Measurements from ENCODE around the gene GPX7.

GPX7 gene

GRCh38 chr1:52632732-52633290 is 30.6 kb downstream of the GPX7 start, which contains the start of gene SHISAL2A:
Gene SHISAL2A (plus strand): TSS chr1:52633168. CDS start chr1:52633494, 326 bp downstream.
- Histone ChIP-seq H3K36me3 (ENCODE audit: control insufficient read depth, insufficient read depth, low read length) (no peaks in the 10 kb centered on the region), H3K4me1 (ENCODE audit: control insufficient read depth, insufficient read depth, low read length) (peaks cover 2% of the 10 kb centered on the region), H3K27me3 (ENCODE audit: control insufficient read depth, insufficient read depth, low read length) (peaks cover 47% of the 10 kb centered on the region), H3K4me3 (ENCODE audit: low read depth, low read length) (peak within 1 kb of the TSS; percentile 43), H3K9me3 (ENCODE audit: control insufficient read depth, insufficient read depth, low read length) (no peaks in the 10 kb centered on the region), H3K9ac (ENCODE audit: low read depth, low read length) (peak within 1 kb of the TSS; percentile 17)

- Histone ChIP-seq H3K4me3 (ENCODE audit: low read depth, low read length) (peak overlapping the region; percentile 43), H3K36me3 (ENCODE audit: control insufficient read depth, insufficient read depth, low read length) (no peaks in the 10 kb centered on the region), H3K9ac (ENCODE audit: low read depth, low read length) (peak overlapping the region; percentile 17), H3K27me3 (ENCODE audit: control insufficient read depth, insufficient read depth, low read length) (peaks cover 47% of the 10 kb centered on the region), H3K9me3 (ENCODE audit: control insufficient read depth, insufficient read depth, low read length) (no peaks in the 10 kb centered on the region), H3K4me1 (ENCODE audit: control insufficient read depth, insufficient read depth, low read length) (peaks cover 2% of the 10 kb centered on the region)
Measured at GRCh38 chr1:52633291-52633754, 31.2 kb downstream of the GPX7 start.

DNA sequence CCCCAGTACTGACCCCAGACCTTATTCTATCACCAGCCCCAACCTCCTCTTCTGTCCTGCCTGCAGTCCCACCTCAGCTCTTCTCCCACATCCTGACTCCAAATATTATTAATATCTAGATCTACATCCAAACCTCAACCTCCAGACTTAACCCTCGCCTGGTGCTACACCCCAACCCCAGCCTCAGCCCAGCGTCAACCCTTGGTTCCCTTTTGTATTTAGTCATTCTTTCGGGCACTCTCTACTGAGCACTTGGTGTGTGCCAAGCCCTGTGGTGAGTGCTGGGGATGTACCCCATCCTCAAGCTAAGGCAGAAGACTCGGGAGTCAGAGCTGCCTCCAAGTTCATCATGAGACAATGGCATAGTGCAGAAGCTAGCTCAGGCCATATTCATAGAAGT is 31.9 kb downstream of the GPX7 start:
- Histone ChIP-seq H3K4me1 (ENCODE audit: control insufficient read depth, insufficient read depth, low read length) (peaks cover under 1% of the 10 kb centered on the region), H3K9ac (ENCODE audit: low read depth, low read length) (no peak overlapping the region), H3K27me3 (ENCODE audit: control insufficient read depth, insufficient read depth, low read length) (peaks cover 47% of the 10 kb centered on the region), H3K36me3 (ENCODE audit: control insufficient read depth, insufficient read depth, low read length) (no peaks in the 10 kb centered on the region), H3K4me3 (ENCODE audit: low read depth, low read length) (no peak overlapping the region), H3K9me3 (ENCODE audit: control insufficient read depth, insufficient read depth, low read length) (no peaks in the 10 kb centered on the region)

- no peaks in the 10 kb centered on the region for H3K9me3 ChIP-seq (ENCODE audit: control insufficient read depth, insufficient read depth, low read length)
- no peak overlapping the region for H3K4me3 ChIP-seq (ENCODE audit: low read depth, low read length)
- peaks cover 46% of the 10 kb centered on the region for H3K27me3 ChIP-seq (ENCODE audit: control insufficient read depth, insufficient read depth, low read length)
- H3K36me3 ChIP-seq (ENCODE audit: control insufficient read depth, insufficient read depth, low read length), result no peaks in the 10 kb centered on the region
- no peak overlapping the region for H3K9ac ChIP-seq (ENCODE audit: low read depth, low read length)
- H3K4me1 ChIP-seq (ENCODE audit: control insufficient read depth, insufficient read depth, low read length), result no peaks in the 10 kb centered on the region
Measured at GRCh38 chr1:52635321-52636089, 33.3 kb downstream of the GPX7 start.

DNA sequence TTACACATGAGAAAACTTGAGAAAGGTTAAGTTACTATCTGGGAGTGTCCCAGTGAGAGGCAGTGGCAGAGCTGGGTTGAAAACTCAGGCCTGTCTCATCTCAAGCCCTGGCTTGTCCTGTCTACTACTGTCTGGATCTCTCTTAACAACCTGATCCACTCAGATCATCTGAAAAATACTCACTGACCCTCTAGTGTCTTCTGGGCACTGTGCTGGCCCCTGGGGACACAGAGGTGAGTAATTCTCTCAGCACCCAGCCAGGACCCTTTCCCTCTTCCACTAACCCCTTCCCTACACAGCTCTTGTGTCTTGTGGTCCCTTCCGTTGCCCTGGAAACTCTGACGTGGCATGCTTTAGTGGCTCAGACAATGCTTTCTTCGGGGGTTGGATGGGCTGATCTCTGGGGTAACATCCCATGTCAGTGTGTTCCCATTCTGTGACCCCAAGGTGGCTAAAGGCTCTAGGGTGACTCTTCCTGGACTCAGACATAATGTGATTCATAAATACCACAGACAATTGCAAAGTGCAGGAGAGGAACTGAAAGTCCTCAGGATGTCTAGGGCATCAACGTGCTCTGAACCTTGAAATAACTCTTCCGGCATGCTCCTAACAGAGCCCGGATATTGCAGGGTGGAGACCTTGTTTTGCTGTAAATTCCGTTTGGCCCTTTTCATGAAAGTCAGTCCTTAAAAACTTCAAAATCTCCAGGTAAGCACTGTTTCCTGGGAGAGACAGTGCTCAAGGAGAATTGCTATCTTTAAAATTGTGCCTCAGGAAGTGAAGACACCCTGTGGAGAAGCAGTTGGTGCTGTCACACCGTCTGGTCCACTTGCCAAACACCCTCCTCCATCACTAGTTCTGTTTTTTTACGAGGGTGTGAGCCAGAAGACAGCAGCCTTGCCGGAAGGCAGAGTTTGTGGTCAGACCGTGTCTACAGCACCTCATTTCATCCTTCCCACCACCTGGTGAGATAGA is 34.8 kb downstream of the GPX7 start:
- Histone ChIP-seq H3K27me3 (ENCODE audit: control insufficient read depth, insufficient read depth, low read length) (peaks cover 35% of the 10 kb centered on the region), H3K4me3 (ENCODE audit: low read depth, low read length) (no peak overlapping the region), H3K9ac (ENCODE audit: low read depth, low read length) (no peak overlapping the region), H3K4me1 (ENCODE audit: control insufficient read depth, insufficient read depth, low read length) (no peaks in the 10 kb centered on the region), H3K9me3 (ENCODE audit: control insufficient read depth, insufficient read depth, low read length) (no peaks in the 10 kb centered on the region), H3K36me3 (ENCODE audit: control insufficient read depth, insufficient read depth, low read length) (no peaks in the 10 kb centered on the region)

- Histone ChIP-seq H3K4me1 (ENCODE audit: control insufficient read depth, insufficient read depth, low read length) (no peaks in the 10 kb centered on the region), H3K4me3 (ENCODE audit: low read depth, low read length) (no peak overlapping the region), H3K36me3 (ENCODE audit: control insufficient read depth, insufficient read depth, low read length) (no peaks in the 10 kb centered on the region), H3K9me3 (ENCODE audit: control insufficient read depth, insufficient read depth, low read length) (no peaks in the 10 kb centered on the region), H3K9ac (ENCODE audit: low read depth, low read length) (no peak overlapping the region), H3K27me3 (ENCODE audit: control insufficient read depth, insufficient read depth, low read length) (peaks cover 26% of the 10 kb centered on the region)
Measured at GRCh38 chr1:52637946-52638345, 35.8 kb downstream of the GPX7 start.

DNA sequence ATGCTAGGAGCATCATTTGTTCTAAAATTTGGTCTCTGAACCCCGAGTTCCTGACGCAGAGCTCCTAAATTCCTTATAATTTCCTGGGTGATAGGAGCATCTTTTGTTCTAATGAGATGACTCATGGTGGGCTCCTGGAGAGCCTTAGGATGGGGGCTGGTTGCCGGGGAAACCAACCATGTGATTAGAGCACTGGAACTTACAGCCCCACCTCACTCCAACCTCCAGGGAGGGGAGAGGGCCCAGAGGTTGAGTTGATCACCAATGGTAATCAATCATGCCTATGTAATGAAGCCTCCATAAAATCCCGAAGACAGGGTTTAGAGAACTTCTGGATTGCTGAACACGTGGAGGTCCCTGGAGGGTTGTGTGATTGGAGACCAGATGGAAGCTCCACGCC is 38.5 kb downstream of the GPX7 start:
- Histone ChIP-seq H3K9me3 (ENCODE audit: control insufficient read depth, insufficient read depth, low read length) (no peaks in the 10 kb centered on the region), H3K27me3 (ENCODE audit: control insufficient read depth, insufficient read depth, low read length) (peaks cover 5% of the 10 kb centered on the region), H3K4me1 (ENCODE audit: control insufficient read depth, insufficient read depth, low read length) (no peaks in the 10 kb centered on the region), H3K4me3 (ENCODE audit: low read depth, low read length) (no peak overlapping the region), H3K36me3 (ENCODE audit: control insufficient read depth, insufficient read depth, low read length) (no peaks in the 10 kb centered on the region), H3K9ac (ENCODE audit: low read depth, low read length) (no peak overlapping the region)

DNA sequence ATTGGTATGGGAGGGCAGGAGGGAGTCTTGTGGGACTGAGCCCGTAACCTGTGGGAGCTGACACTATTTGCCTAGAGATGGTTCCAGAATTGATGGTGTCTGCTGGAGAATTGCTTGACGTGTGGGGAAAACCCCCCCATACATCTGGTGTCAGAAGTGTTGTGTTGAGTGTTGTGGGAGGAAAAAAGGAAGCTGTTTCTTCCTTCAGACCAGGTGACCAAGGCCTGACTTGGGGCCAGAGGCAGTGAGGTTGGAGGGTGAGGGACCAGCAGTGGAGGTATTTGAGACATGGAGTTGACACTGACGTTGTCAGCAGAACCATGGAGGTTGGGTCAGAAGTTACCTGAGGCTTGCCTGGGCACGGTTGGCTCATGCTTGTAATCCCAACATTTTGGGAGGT is 39.1 kb downstream of the GPX7 start:
- Histone ChIP-seq H3K27me3 (ENCODE audit: control insufficient read depth, insufficient read depth, low read length) (peaks cover 5% of the 10 kb centered on the region), H3K9me3 (ENCODE audit: control insufficient read depth, insufficient read depth, low read length) (no peaks in the 10 kb centered on the region), H3K9ac (ENCODE audit: low read depth, low read length) (no peak overlapping the region), H3K36me3 (ENCODE audit: control insufficient read depth, insufficient read depth, low read length) (no peaks in the 10 kb centered on the region), H3K4me1 (ENCODE audit: control insufficient read depth, insufficient read depth, low read length) (no peaks in the 10 kb centered on the region), H3K4me3 (ENCODE audit: low read depth, low read length) (no peak overlapping the region)

- H3K9ac ChIP-seq (ENCODE audit: low read depth, low read length), result no peak overlapping the region
Measured at GRCh38 chr1:52645261-52645660, 43.1 kb downstream of the GPX7 start.

DNA sequence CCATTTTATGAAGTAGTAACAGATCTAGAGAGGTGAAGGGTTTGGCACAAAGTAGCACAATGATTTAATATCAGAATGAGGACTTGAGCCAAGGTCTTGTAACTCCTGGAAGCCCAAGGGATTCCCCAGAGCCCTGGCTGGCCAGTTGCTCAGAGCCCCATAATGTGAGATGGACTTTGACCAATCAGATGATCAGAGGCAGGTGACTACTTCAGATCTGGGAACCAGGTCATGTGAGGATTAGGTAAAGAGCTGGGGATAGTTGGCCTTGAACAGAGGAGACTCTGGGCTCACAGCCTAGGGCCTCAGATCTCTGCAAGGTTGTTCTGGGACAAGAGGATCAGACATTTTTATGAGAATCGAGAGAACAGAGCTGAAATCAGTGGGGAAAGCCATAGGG is 49.7 kb downstream of the GPX7 start:
- Histone ChIP-seq H3K27me3 (ENCODE audit: control insufficient read depth, insufficient read depth, low read length) (no peaks in the 10 kb centered on the region), H3K36me3 (ENCODE audit: control insufficient read depth, insufficient read depth, low read length) (no peaks in the 10 kb centered on the region), H3K9me3 (ENCODE audit: control insufficient read depth, insufficient read depth, low read length) (no peaks in the 10 kb centered on the region), H3K4me1 (ENCODE audit: control insufficient read depth, insufficient read depth, low read length) (no peaks in the 10 kb centered on the region), H3K4me3 (ENCODE audit: low read depth, low read length) (no peak overlapping the region), H3K9ac (ENCODE audit: low read depth, low read length) (no peak overlapping the region)

More at GRCh38 chr1:52645261-52645660, 43.1 kb downstream of the GPX7 start:
- Histone ChIP-seq H3K27me3 (ENCODE audit: control insufficient read depth, insufficient read depth, low read length) (no peaks in the 10 kb centered on the region), H3K36me3 (ENCODE audit: control insufficient read depth, insufficient read depth, low read length) (no peaks in the 10 kb centered on the region), H3K4me1 (ENCODE audit: control insufficient read depth, insufficient read depth, low read length) (no peaks in the 10 kb centered on the region), H3K9me3 (ENCODE audit: control insufficient read depth, insufficient read depth, low read length) (no peaks in the 10 kb centered on the region), H3K4me3 (ENCODE audit: low read depth, low read length) (no peak overlapping the region)

DNA sequence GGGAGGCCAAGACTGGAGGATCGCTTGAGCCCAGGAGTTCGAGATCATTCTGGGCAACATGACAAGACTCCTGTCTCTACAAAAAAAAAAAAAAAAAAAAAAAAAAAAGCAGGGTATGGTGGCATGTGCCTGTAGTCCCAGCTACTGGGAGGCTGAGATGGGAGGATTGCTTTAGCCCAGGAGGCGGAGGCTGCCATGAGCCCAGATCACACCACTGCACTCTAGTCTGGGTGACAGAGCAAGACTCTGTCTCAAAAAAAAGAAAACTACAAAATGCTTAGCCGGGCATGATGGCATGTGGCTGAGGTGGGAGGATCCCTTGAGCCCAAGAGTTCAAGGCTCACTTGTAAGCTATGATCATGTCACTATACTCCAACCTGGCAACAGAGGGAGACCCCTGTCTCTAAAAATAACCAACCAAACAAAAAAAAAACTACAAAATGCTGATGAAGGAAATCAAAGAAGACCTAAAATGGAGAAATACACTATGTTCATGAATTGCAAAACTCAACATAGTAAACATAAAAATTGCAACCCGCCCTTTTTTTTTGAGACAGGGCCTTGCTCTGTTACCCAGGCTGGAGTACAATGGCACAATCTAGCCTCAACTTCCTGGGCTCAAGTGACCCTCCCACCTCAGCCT is 51.2 kb downstream of the GPX7 start:
- no peak overlapping the region for H3K9ac ChIP-seq (ENCODE audit: low read depth, low read length)
- no peaks in the 10 kb centered on the region for H3K36me3 ChIP-seq (ENCODE audit: control insufficient read depth, insufficient read depth, low read length)
- no peaks in the 10 kb centered on the region for H3K4me1 ChIP-seq (ENCODE audit: control insufficient read depth, insufficient read depth, low read length)
- H3K4me3 ChIP-seq (ENCODE audit: low read depth, low read length), result no peak overlapping the region
- no peaks in the 10 kb centered on the region for H3K9me3 ChIP-seq (ENCODE audit: control insufficient read depth, insufficient read depth, low read length)
- no peaks in the 10 kb centered on the region for H3K27me3 ChIP-seq (ENCODE audit: control insufficient read depth, insufficient read depth, low read length)
